Measurements from ENCODE around the gene PLA2G4A. TPM values are rescaled to one million over a fixed set of nuclear protein-coding genes. Genes with fewer than 3 reads are reported as not detected.

PLA2G4A gene
- total RNA-seq, 1 donor from 2014 or later = 24.3 TPM

DNA sequence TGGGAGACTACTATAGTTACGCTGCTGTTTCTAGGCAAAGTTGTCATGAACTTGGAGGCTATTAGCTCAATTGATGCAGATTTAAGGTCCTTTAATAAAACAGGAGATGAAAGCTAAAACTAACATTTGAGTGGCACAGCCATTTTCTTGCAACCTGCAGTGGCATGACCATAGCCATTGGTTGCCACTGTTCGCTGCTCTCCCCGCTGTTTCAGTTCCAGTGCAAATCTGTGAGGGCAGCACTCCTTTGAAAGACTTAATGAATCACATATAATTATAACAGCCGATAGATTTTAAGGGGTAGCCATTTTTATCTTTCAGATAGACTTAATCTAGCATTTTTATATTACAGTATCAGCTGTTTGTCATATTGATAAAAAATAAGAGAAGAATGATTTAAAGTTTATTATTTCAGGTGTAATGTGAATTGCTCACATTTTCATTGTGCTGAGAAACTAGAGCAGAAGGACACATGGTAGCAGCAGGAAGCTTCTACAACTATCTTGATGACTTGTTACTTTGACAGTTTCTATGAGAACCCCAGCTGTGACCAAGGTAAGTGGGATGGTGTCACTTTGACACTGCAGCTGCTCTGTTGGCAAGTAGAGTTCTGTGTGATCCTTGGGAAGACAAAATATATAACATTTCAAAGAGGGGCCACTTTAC, 203.7 kb downstream of the PLA2G4A start:
- DNase-seq = no peak

DNA sequence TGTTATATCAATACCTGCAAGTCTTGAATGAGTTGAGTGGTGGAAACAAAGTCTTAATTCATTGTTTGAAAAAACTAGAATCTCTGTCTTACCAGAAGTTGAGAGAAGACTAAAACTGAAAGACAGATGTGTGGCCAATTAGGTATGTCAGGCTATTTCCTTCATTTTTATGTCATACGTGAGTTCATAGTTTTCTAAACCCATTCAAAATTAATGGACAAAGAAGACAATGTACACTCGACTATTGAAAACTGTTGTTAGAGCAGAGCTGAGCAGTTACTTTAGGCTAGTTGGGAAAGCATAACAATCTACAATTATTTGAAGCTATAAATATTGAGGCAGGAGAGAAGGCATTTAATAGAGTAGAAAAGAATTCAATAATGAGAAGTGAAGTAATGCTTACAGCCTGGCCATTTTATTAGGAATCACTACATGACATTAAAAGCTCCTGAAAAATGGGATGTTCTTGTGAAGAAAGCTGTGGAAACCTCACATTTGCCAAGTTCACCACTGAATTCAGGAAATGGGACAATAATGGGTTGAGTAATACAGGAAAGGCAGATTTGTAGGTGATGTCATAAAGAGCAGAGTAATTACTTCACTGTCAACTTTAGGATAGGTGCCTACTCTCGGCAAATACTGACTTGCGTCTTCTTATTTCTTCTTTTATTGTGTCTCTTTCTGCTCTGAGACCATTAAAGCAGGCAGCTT, 204.4 kb downstream of the PLA2G4A start:
- DNase-seq = no peak

DNA sequence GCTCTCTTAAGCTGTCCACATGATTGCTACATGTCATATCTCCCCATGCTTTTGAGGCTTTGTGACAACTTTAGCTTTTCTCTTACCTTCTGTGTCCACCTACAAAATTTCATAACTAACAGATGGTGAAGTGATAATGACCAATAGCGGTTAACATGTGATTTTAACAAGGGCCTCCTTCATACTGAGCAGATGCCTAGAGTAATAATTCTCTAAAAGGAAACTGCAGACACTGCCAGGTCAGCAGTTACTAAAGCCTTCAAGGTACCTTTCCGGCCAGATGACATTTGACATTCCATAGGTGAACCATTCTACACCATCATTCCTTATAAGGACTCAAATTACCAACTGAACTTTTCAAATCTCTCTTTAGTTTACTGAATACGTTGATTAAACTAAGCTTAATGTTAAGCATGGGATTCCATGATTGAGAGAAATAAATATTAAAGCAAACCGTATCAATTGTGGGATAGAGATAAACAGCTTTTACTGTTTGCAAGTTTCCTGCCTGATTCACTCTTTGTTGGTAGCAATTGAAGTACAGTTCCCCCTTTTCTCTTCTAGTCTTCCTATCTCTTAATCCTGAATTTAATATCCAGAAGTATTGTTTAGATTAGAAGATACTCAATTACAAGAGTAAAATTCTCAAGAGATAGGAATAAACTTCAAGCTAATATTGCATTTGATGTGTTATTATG, 205.1 kb downstream of the PLA2G4A start:
- no peak for DNase-seq

DNA sequence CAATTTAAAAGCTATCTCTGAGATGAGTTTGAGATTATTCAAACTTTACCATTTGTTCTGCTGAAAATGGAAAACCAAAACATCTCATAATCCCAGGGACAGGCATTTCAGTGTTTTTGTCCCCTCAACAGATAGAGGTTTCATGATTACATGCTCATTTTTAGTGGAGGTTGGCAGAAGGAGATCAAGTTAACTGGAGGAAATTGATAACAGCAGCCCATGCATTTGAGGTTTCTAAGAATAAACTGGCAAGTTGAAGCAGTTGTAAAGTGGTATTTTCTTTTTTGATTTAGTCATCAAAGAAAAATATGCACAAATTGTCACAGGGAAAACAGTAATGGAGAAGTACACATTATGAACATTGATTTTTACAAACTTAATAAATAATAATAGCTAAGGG, 205.8 kb downstream of the PLA2G4A start:
- DNase-seq = no peak

DNA sequence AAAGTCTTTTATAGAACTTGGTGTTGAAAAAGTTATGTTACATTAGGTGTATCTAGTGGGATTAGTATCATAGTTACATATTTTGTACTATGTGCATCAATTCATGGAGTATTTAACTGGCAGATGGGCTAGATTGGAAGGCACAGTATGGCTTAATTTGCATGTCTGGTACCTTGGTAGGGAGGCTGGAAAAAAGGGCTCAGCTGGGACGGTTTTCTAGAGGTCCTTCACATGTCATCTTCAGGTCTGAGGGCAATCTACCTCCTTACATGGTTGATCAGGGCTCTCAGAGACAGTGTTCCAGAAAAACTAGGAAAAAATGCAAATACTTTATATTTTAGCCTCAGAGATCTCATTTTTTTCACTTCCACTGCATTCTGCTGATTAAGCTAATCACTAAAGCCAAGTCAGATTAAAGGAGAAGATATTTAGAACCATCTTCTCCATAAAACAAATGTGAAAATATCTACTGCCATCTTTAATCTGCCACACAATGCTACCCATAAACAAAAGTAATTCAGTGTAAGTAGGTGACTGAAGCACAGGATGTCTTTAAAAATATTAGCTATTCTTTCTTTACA, 209.3 kb downstream of the PLA2G4A start:
- DNase-seq = no peak

Other genes starting within 250 kb of the PLA2G4A start
- gene PTGS2, start 148.5 kb upstream of the PLA2G4A start, total RNA-seq = 18.6 TPM